VCaP (cell line): Measurements from ENCODE around the gene CTXN1.

Source experiments
- H3K27ac ChIP-seq: fragments of 450-650 bp; 2 replicates; pipeline ENCODE4 v1.5.1; 2017
- TF ChIP-seq, protein P1 (sequence below): fragments of 450-650 bp; conservative IDR thresholded peaks from 2 replicates; pipeline ENCODE4 v1.5.1; 2017; ENCODE audit warnings: mild to moderate bottlenecking, moderate library complexity

The CTXN1 gene

DNA sequence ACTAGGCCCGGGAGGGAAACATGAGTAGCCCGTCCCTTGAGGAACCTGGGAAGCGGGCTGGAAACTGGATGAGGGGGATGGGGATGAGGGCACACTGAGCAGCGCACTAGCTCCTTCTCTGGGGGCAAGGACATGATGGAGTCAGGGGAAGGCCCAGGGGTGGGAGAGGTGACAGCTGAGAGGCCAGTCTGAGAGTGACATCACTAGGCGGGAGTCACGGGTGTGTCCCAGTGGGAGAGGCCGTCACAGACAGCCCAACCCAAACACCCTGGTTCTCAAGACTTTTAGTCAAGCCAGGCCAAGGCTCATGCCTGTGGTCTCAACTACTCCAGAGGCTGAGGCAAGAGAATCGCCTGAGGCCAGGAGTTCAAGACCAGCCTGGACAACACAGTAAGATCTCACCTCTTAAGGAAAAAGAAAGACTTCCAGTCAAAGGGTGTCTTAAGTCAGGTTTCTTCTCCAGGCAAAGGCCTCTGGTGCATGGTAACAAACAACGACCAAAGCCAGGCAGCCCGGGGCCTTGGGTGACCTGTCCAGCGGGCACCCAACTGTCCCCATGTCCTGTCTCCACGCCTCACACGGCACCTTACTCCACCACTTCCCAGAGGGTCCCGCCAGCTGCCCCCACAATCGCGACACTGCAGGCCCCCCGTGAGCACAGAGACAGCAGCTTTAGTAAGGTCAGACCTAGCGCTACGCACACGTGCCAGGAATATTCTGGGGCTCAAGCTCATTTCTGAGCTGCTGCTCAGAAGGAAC lies 43.0 kb upstream of the CTXN1 start:
- TF ChIP-seq, protein P1, sequence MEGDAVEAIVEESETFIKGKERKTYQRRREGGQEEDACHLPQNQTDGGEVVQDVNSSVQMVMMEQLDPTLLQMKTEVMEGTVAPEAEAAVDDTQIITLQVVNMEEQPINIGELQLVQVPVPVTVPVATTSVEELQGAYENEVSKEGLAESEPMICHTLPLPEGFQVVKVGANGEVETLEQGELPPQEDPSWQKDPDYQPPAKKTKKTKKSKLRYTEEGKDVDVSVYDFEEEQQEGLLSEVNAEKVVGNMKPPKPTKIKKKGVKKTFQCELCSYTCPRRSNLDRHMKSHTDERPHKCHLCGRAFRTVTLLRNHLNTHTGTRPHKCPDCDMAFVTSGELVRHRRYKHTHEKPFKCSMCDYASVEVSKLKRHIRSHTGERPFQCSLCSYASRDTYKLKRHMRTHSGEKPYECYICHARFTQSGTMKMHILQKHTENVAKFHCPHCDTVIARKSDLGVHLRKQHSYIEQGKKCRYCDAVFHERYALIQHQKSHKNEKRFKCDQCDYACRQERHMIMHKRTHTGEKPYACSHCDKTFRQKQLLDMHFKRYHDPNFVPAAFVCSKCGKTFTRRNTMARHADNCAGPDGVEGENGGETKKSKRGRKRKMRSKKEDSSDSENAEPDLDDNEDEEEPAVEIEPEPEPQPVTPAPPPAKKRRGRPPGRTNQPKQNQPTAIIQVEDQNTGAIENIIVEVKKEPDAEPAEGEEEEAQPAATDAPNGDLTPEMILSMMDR: no peak
- no peak overlapping the region for H3K27ac ChIP-seq

DNA sequence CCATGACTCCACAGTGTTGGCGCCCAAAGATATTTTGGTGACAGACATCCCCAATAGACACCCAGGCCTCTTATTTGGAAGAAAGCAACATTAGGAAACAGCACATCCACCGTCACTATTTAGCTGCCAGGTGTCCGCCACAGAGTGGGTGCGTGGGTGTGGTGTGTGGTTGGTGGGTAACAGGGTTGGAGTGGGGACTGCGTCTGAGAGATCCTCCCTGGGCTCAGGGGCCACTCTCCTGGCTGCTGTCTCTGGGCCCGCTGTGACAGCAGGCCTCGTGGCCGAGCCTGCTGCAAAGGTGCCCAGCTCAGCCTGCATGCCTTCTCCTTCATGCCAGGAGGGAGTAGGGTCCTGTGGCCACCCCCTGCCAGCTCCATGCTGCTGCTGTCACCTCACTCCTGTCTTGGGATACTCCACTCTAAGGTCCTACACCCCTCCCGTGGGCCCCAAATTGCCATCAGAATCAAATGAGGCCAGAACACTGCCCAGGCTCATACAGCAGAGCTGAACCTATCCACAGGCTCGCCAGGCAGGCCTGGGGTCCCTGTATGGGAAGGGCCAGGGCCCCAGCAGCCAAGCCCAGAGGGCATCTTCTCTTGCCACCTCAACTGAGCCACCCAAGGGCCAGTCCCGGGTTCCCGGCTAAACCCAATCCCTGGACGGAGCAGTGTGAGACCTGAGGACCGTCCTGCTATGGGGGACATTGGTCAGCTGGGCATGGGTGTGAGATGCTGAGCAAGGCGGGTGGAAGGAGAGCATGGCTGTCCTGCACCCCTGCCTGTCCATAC lies 42.3 kb upstream of the CTXN1 start:
- no peak overlapping the region for H3K27ac ChIP-seq

DNA sequence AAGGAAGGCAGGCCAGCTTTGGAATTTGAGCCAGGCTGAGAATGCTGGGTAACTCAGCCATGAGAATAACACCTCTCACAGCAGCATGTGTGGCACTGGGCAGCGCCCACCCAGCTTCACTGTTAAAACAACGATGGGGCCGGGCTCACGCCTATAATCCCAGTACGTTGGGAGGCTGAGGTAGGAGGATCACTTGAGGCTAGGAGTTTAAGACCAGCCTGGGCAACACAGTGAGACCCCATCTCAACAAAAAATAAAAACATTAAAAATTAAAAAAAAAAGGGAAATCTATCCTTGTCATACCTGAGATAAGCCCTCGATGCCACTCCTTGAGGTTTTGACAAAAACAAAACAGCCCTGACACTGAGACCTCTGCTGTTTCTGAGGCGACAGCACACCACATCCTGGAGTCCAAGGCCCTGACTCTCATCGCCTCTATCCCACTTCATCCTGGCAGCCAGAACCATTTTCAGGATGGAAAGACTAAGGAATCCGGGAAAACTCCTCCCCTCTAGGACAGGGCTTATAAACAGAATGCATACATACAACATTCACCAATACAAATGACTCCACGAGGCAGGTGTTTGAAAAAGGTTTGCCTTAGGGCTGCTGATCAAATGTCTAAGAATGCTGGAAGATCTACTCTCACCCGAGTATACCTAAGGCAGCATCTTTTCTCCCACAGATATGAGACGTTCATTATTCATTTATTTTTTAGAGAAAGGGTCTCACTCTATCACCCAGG lies 40.2 kb upstream of the CTXN1 start:
- TF ChIP-seq, protein P1: no peak
- no peak overlapping the region for H3K27ac ChIP-seq

More for the DNA sequence above, 42.3 kb upstream of the CTXN1 start:
- TF ChIP-seq, protein P1: no peak

DNA sequence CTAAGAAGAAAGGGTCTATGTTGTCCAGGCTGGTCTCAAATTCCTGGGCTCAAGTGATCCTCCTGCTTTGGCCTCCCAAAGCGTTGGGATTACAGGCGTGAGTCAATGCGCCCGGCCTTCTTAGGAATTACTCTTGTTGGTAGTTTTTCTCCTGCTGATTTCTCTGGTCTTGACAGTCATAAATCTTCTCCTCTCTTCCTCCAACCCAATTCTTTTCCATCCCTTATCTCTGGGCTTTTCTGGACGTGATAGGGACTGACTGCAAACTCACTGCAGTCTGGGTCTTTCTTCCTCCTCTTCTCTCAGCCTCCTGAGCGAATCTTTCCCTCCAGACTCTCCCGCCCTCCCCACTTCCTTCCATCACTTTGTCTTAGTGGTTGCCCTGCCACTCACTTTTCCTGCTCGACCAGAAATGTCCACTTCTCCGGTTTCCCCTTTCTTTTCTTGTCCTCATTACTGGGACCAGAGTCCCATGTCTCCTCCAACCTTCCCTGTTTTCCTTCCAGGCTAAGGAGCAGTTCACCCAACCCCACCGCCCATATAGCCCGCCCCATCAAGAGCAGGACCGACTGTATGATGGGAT lies 39.4 kb upstream of the CTXN1 start:
- TF ChIP-seq, protein P1: no peak
- no peak overlapping the region for H3K27ac ChIP-seq

DNA sequence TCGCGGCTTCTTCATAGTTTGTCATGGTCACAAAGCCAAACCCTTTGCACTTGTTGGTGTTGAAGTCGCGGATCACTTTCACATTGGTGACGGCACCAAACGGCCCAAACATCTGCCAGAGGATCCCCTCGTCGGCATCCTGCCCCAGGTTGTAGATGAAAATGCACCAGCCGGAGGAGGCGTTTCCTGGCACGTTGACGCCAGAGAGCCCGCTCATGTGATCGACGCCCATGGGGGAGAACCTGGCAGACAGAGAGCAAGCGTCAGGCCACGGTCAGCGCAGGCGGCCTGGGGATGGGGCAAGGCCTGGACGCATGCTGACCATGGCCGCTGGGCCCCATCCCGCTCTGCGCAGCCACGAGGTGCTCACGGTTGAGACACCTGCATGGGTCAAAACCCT lies 37.6 kb upstream of the CTXN1 start:
- TF ChIP-seq, protein P1: no peak
- no peak overlapping the region for H3K27ac ChIP-seq

DNA sequence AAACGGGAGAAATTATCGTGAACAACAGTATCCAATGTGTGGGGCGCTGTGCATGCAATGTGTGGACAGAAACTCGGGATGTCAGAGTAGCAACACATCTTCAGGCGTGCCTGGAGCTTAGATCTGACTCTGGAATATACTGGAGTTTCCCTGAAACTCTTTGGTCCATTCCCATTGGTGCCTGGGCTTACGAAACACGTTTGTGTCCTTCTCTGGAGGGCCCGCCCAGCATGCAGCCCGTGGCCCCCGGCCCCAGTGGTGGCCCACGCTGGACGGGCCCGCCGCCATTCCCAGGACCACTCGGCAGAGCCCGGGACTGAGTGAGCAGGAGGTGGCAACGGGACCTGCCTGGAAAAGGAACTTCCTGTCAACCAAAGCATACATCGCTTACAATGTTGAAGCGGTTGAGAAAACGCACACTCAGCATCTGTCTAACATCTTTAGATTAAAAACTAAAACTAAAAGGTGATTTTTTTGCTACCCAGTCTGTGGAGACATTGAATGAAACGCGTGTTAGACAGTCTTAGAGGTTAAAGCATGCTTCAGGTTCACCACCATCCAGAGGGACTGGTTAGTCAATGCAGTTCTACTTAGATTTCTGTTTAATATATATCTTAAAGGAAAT lies 36.8 kb upstream of the CTXN1 start:
- H3K27ac ChIP-seq: no peak overlapping the region

More for the DNA sequence above, 36.8 kb upstream of the CTXN1 start:
- TF ChIP-seq, protein P1: no peak
